ENCODE results near the gene NUP210L.
A peak's percentile ranks its signal among the peaks of the same experiment; 100 is the strongest.

Gene NUP210L

GRCh38 chr1:153963850-153964331, 191.0 kb downstream of the NUP210L start (continued):
- TF ChIP-seq ZNF600 (tag by site-specific recombination; IDR thresholded peaks at IDR 0.05) (peak; percentile 40; the same call in 1 of the 2 replicates), ZBTB1 (tag by site-specific recombination; IDR thresholded peaks at IDR 0.05) (no peak), ZNF701 (tag by site-specific recombination; IDR thresholded peaks at IDR 0.05) (no peak), ZNF23 (tag by site-specific recombination; IDR thresholded peaks at IDR 0.05; ENCODE audit: borderline replicate concordance) (no peak), ZEB2 (tag by site-specific recombination; IDR thresholded peaks at IDR 0.05) (0 out of 2 replicates have a peak, but pooled peaks have one; percentile 2), ZNF280C (tag by site-specific recombination; IDR thresholded peaks at IDR 0.05) (no peak), ZBTB26 (tag by site-specific recombination; optimal IDR thresholded peaks at IDR 0.05) (no peak), ZNF248 (tag by site-specific recombination; IDR thresholded peaks at IDR 0.05) (no peak), PATZ1 (tag by site-specific recombination; IDR thresholded peaks at IDR 0.05) (peak; percentile 85), SALL2 (tag by site-specific recombination; IDR thresholded peaks at IDR 0.05; ENCODE audit: borderline replicate concordance) (no peak), ZNF610 (tag by site-specific recombination; IDR thresholded peaks at IDR 0.05; ENCODE audit: borderline replicate concordance) (no peak), ZNF133 (tag by site-specific recombination; IDR thresholded peaks at IDR 0.05) (no peak), ZSCAN30 (tag by site-specific recombination; IDR thresholded peaks at IDR 0.05) (no peak; the same call in 1 of the 2 replicates), TCF7L2 (IDR thresholded peaks at IDR 0.05; ENCODE audit: borderline replicate concordance, low read depth, low read length) (no peak), HOXD13 (CRISPR knock-in tag; IDR thresholded peaks at IDR 0.05; ENCODE audit: borderline replicate concordance) (no peak), ZNF704 (tag by site-specific recombination; IDR thresholded peaks at IDR 0.05) (no peak), ZNF2 (tag by site-specific recombination; IDR thresholded peaks at IDR 0.05) (no peak; the same call in 1 of the 2 replicates), ZNF529 (tag by site-specific recombination; IDR thresholded peaks at IDR 0.05; ENCODE audit: insufficient replicate concordance) (no peak), ZNF19 (tag by site-specific recombination; IDR thresholded peaks at IDR 0.05; ENCODE audit: low read depth) (no peak), IKZF3 (tag by site-specific recombination; IDR thresholded peaks at IDR 0.05) (peak; percentile 78), ZNF10 (tag by site-specific recombination; IDR thresholded peaks at IDR 0.05) (no peak; the same call in none of the 2 replicates), ZNF302 (tag by site-specific recombination; IDR thresholded peaks at IDR 0.05; ENCODE audit: low read depth) (no peak), ZNF549 (tag by site-specific recombination; IDR thresholded peaks at IDR 0.05) (no peak), ZNF404 (tag by site-specific recombination; IDR thresholded peaks at IDR 0.05) (no peak), TSHZ1 (tag by site-specific recombination; IDR thresholded peaks at IDR 0.05; ENCODE audit: borderline replicate concordance) (0 out of 2 replicates have a peak, but pooled peaks have one; percentile 1), ZSCAN23 (tag by site-specific recombination; IDR thresholded peaks at IDR 0.05) (no peak), ZIC2 (tag by site-specific recombination; IDR thresholded peaks at IDR 0.05) (no peak), KLF16 (tag by site-specific recombination; IDR thresholded peaks at IDR 0.05) (no peak), MYNN (tag by site-specific recombination; IDR thresholded peaks at IDR 0.05; ENCODE audit: borderline replicate concordance) (no peak), ZNF558 (tag by site-specific recombination; IDR thresholded peaks at IDR 0.05) (no peak), FEZF1 (tag by site-specific recombination; IDR thresholded peaks at IDR 0.05) (no peak), ZNF623 (tag by site-specific recombination; IDR thresholded peaks at IDR 0.05) (0 out of 2 replicates have a peak, but pooled peaks have one; percentile 15)
